Stomach smooth muscle (tissue), 2 donors: Measurements from ENCODE around the gene NUDT14.

Experiments
- H3K27ac ChIP-seq: one replicate; pipeline ENCODE4 v1.7.0; 2013; ENCODE audit warnings: mild to moderate bottlenecking, low read length, inconsistent platforms
- H3K27me3 ChIP-seq, 2 donors: one replicate each; pipeline ENCODE4 v1.7.0; 2013; ENCODE audit warnings: low read length in 2 of 2; ENCODE audit not compliant: insufficient read depth in 2 of 2, control insufficient read depth in 1 of 2
- H3K36me3 ChIP-seq, 2 donors: one replicate each; pipeline ENCODE4 v1.7.0; 2013; ENCODE audit warnings: low read length in 2 of 2; ENCODE audit not compliant: control insufficient read depth in 2 of 2, insufficient read depth in 2 of 2
- H3K4me1 ChIP-seq: one replicate; pipeline ENCODE4 v1.7.0; 2013; ENCODE audit warnings: low read length; ENCODE audit not compliant: control insufficient read depth, insufficient read depth
- H3K4me3 ChIP-seq, 2 donors: one replicate each; pipeline ENCODE4 v1.7.0; 2013; ENCODE audit warnings: low read length in 2 of 2
- H3K9ac ChIP-seq, 2 donors: one replicate each; pipeline ENCODE4 v1.7.0; 2013; ENCODE audit warnings: low read length in 2 of 2, mild to moderate bottlenecking in 1 of 2
- H3K9me3 ChIP-seq, 2 donors: one replicate each; pipeline ENCODE4 v1.7.0; 2013; ENCODE audit warnings: low read length in 2 of 2; ENCODE audit not compliant: control insufficient read depth in 2 of 2
- donor health status: healthy.
- donor health status: Pancreatic carcinoma.

The NUDT14 gene

GRCh38 chr14:105204931-105205672 is 24.0 kb upstream of the NUDT14 start:
- Histone ChIP-seq H3K9ac (no peak overlapping the region), H3K4me1 (peaks cover 46% of the 10 kb centered on the region), H3K4me3 (no peak overlapping the region), H3K36me3 (peaks cover 0 to 5% of the 10 kb centered on the region in 2 donors), H3K27me3 (peaks cover 10 to 20% of the 10 kb centered on the region in 2 donors), H3K27ac (no peak overlapping the region), H3K9me3 (no peaks in the 10 kb centered on the region)

GRCh38 chr14:105204206-105204930 is 23.3 kb upstream of the NUDT14 start:
- H3K27ac ChIP-seq = no peak overlapping the region
- peaks cover 17 to 27% of the 10 kb centered on the region in 2 donors for H3K27me3 ChIP-seq
- H3K36me3 ChIP-seq = peaks cover 0 to under 1% of the 10 kb centered on the region in 2 donors
- H3K9me3 ChIP-seq = no peaks in the 10 kb centered on the region
- H3K4me1 ChIP-seq = peaks cover 46% of the 10 kb centered on the region
- H3K4me3 ChIP-seq = no peak overlapping the region
- no peak overlapping the region for H3K9ac ChIP-seq

- H3K9ac ChIP-seq = no peak overlapping the region
These were observed 22.6 kb upstream of the NUDT14 start for GRCh38 chr14:105203701-105204100.

GRCh38 chr14:105203057-105203531 is 22.0 kb upstream of the NUDT14 start:
- Histone ChIP-seq H3K9ac (no peak overlapping the region), H3K4me1 (peaks cover 53% of the 10 kb centered on the region), H3K4me3 (no peak overlapping the region), H3K27me3 (peaks cover 21 to 38% of the 10 kb centered on the region in 2 donors), H3K27ac (no peak overlapping the region), H3K9me3 (no peaks in the 10 kb centered on the region), H3K36me3 (no peaks in the 10 kb centered on the region)

More at GRCh38 chr14:105203701-105204100, 22.6 kb upstream of the NUDT14 start:
- Histone ChIP-seq H3K27me3 (peaks cover 17 to 33% of the 10 kb centered on the region in 2 donors), H3K27ac (no peak overlapping the region), H3K4me1 (peaks cover 50% of the 10 kb centered on the region), H3K36me3 (no peaks in the 10 kb centered on the region), H3K9me3 (no peaks in the 10 kb centered on the region), H3K4me3 (no peak overlapping the region)

- Histone ChIP-seq H3K27me3 (peaks cover 23 to 44% of the 10 kb centered on the region in 2 donors), H3K9ac (no peak overlapping the region), H3K36me3 (no peaks in the 10 kb centered on the region), H3K27ac (no peak overlapping the region), H3K9me3 (no peaks in the 10 kb centered on the region), H3K4me1 (peaks cover 54% of the 10 kb centered on the region), H3K4me3 (no peak overlapping the region)
These were observed 20.9 kb upstream of the NUDT14 start for GRCh38 chr14:105201925-105202513.

GRCh38 chr14:105201156-105201924 is 20.2 kb upstream of the NUDT14 start:
- no peaks in the 10 kb centered on the region for H3K9me3 ChIP-seq
- H3K27me3 ChIP-seq = peaks cover 23 to 48% of the 10 kb centered on the region in 2 donors
- H3K27ac ChIP-seq = no peak overlapping the region
- no peaks in the 10 kb centered on the region for H3K36me3 ChIP-seq
- H3K4me3 ChIP-seq = no peak overlapping the region
- H3K9ac ChIP-seq = no peak overlapping the region
- H3K4me1 ChIP-seq = peaks cover 59% of the 10 kb centered on the region

- H3K27me3 ChIP-seq = peaks cover 25 to 54% of the 10 kb centered on the region in 2 donors
- H3K9me3 ChIP-seq = no peaks in the 10 kb centered on the region
- no peaks in the 10 kb centered on the region for H3K36me3 ChIP-seq
- peaks cover 60% of the 10 kb centered on the region for H3K4me1 ChIP-seq
- H3K27ac ChIP-seq = no peak overlapping the region
- no peak overlapping the region for H3K9ac ChIP-seq
- no peak overlapping the region for H3K4me3 ChIP-seq
These were observed 19.5 kb upstream of the NUDT14 start for GRCh38 chr14:105200641-105201040.

- Histone ChIP-seq H3K9ac (no peak overlapping the region), H3K9me3 (no peaks in the 10 kb centered on the region), H3K4me3 (no peak overlapping the region), H3K36me3 (no peaks in the 10 kb centered on the region), H3K27me3 (peaks cover 29 to 58% of the 10 kb centered on the region in 2 donors), H3K4me1 (peaks cover 56% of the 10 kb centered on the region), H3K27ac (no peak overlapping the region)
These were observed 19.0 kb upstream of the NUDT14 start for GRCh38 chr14:105200074-105200473.

- Histone ChIP-seq H3K27me3 (peaks cover 30 to 66% of the 10 kb centered on the region in 2 donors), H3K4me1 (peaks cover 54% of the 10 kb centered on the region), H3K4me3 (no peak overlapping the region)
These were observed 18.0 kb upstream of the NUDT14 start for GRCh38 chr14:105199093-105199492.

GRCh38 chr14:105198588-105198987 is 17.5 kb upstream of the NUDT14 start:
- Histone ChIP-seq H3K27me3 (peaks cover 33 to 71% of the 10 kb centered on the region in 2 donors), H3K4me1 (peaks cover 55% of the 10 kb centered on the region), H3K27ac (no peak overlapping the region), H3K4me3 (no peak overlapping the region), H3K9ac (no peak overlapping the region), H3K36me3 (no peaks in the 10 kb centered on the region), H3K9me3 (no peaks in the 10 kb centered on the region)

More at GRCh38 chr14:105199093-105199492, 18.0 kb upstream of the NUDT14 start:
- no peaks in the 10 kb centered on the region for H3K36me3 ChIP-seq
- H3K9me3 ChIP-seq = no peaks in the 10 kb centered on the region
- no peak overlapping the region for H3K9ac ChIP-seq
- H3K27ac ChIP-seq = no peak overlapping the region
